Stimulated activated effector memory CD8-positive, alpha-beta T cell treated with anti-CD3 and anti-CD28 coated beads, Interleukin-12 subunit alpha, Interleukin-12 subunit beta, amount 100 ng/mL, for 72 hours (primary cell): ENCODE data around the gene SPRYD4.

Experiments
- ATAC-seq: fragments of 150-1000 bp; cut with Tn5 transposase; 2 replicates; pipeline ENCODE4 v1.10.0; 2021
- DNase-seq, 2 donors: peaks; one replicate each; pipeline ENCODE4 v3.0.0; 2021 to 2022; ENCODE audit warnings: low spot score in 2 of 2
- H3K27ac Mint-ChIP-seq: one replicate; pipeline ENCODE4 v1.8.0; 2022; ENCODE audit warnings: mild to moderate bottlenecking, mixed read lengths
- H3K36me3 Mint-ChIP-seq: one replicate; pipeline ENCODE4 v1.8.0; 2022; ENCODE audit warnings: mild to moderate bottlenecking, mixed read lengths
- H3K4me1 Mint-ChIP-seq: one replicate; pipeline ENCODE4 v1.8.0; 2022; ENCODE audit warnings: mixed read lengths
- H3K4me3 Mint-ChIP-seq: one replicate; pipeline ENCODE4 v1.8.0; 2022; ENCODE audit warnings: mild to moderate bottlenecking, mixed read lengths
- H3K9me3 Mint-ChIP-seq: one replicate; pipeline ENCODE4 v1.8.0; 2022; ENCODE audit warnings: mixed read lengths

The SPRYD4 gene

DNA sequence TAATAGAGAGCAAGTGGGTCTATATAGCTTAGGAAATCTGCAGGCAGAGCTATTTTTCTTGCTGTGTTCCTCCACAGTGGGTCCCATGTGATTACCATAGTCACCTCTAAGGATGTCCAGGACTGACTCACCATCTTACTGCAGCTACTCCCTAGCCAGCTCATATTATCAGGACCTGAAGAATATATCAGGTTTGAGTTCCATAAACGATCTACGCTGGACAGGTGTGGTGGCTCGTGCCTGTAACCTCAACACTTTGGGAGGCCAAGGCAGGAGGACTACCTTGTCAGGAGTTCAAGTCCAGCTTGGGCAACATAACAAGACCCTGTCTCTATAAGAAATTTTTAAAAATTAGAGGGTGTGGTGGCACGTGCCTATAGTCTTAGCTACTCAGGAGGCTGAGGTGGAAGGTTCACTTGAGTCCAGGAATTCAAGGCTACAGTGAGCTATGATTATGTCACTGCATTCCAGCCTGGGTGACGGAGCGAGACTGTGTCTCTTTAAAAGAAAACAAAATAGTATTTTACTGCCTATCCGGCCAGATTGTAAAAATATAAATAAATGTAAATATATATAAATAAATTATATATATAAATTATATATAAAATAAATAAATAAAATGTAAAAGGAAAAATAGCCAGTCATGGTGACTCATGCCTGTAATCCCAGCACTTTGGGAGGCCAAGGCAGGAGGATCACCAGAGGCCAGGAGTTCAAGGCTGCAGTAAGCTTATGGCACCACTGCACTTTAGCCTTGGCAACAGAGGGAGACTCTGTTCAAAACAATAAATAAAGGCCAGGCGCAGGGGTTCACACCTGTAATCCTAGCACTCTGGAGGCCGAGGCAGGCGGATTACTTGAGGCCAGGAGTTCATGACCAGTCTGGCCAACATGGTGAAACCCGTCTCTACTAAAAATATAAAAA, 6.9 kb upstream of the SPRYD4 start:
- DNase-seq (no peak), ATAC-seq (no peak)
- H3K27ac Mint-ChIP-seq, result no peak overlapping the region
- peaks cover 7% of the 10 kb centered on the region for H3K4me1 Mint-ChIP-seq
- no peaks in the 10 kb centered on the region for H3K36me3 Mint-ChIP-seq
- H3K4me3 Mint-ChIP-seq, result no peak overlapping the region
- H3K9me3 Mint-ChIP-seq, result no peaks in the 10 kb centered on the region

DNA sequence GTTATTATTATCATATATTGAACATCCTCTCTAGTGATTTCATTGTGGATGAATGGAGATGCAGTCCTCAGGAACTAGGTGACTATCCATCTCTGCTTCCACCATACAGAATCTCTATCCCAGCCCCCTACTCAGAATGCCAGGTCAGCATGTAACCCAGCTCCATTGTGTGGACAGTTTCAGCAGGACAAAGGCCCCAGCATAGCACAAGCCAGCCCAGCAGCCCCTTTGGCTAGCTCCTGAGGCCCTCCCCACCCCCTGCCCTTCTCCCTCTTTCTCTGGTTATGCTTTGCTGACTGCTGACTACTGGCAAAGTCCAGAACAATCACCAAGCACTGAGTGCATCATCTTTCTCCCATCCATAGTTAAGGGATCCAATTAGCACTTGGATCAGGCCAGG, 5.8 kb upstream of the SPRYD4 start:
- DNase-seq, result no peak
- Mint-ChIP-seq H3K9me3 (no peaks in the 10 kb centered on the region), H3K4me3 (no peak overlapping the region), H3K4me1 (peaks cover 7% of the 10 kb centered on the region), H3K27ac (no peak overlapping the region), H3K36me3 (no peaks in the 10 kb centered on the region)
- ATAC-seq, result no peak

GRCh38 chr12:56469007-56469930, 891 bp downstream of the SPRYD4 start:
- Mint-ChIP-seq H3K36me3 (peaks cover 53% of the 10 kb centered on the region), H3K4me3 (peak overlapping the region; percentile 94), H3K4me1 (peaks cover 25% of the 10 kb centered on the region), H3K27ac (peak overlapping the region; percentile 98), H3K9me3 (no peaks in the 10 kb centered on the region)
- ATAC-seq, result no peak
- peak in 1 of 2 donors; percentile 58 for DNase-seq

DNA sequence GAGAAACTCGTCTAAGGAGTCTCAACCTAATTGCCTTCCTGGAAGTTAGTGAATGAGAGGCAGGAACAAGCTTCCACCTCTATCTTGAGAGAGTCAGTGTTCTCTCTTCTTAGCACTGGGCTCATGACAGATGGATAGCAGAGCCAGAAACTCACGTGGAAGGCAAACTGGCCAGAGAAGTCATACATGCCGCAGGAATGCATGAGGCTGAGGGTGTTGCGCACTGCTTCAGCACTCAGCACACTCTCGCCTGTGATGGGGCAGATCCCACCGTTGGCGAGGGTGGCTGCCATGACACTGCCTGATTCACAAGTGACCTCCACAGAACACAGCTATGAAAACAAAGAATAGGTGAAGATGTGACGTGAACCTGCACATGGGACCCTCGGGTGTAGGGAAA, 6.0 kb downstream of the SPRYD4 start:
- DNase-seq (no peak), ATAC-seq (no peak)
- Mint-ChIP-seq H3K36me3 (peaks cover 39% of the 10 kb centered on the region), H3K4me3 (no peak overlapping the region), H3K9me3 (no peaks in the 10 kb centered on the region), H3K27ac (no peak overlapping the region), H3K4me1 (peaks cover 28% of the 10 kb centered on the region)

DNA sequence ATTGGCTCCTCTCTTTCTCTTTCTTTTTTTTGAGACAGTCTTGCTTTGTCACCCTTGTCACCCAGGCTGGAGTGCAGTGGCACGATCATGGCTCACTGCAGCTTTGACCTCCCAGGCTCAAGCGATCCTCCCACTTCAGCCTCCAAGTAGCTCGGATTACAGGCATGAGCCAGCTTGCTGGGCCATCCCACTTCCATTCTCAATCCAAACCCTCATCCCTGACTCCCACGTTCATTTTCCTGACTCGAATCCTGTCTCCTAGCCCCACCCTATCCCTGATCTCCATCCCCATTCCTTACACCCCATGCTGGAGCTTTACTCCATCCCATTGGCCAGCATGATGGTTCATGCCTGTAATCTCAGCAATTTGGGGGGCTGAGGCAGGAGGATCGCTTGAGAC, 7.8 kb downstream of the SPRYD4 start:
- H3K4me1 Mint-ChIP-seq, result peaks cover 23% of the 10 kb centered on the region
- ATAC-seq (no peak), DNase-seq (no peak)
- H3K9me3 Mint-ChIP-seq, result no peaks in the 10 kb centered on the region
- H3K4me3 Mint-ChIP-seq, result no peak overlapping the region
- peaks cover 27% of the 10 kb centered on the region for H3K36me3 Mint-ChIP-seq
- H3K27ac Mint-ChIP-seq, result no peak overlapping the region

DNA sequence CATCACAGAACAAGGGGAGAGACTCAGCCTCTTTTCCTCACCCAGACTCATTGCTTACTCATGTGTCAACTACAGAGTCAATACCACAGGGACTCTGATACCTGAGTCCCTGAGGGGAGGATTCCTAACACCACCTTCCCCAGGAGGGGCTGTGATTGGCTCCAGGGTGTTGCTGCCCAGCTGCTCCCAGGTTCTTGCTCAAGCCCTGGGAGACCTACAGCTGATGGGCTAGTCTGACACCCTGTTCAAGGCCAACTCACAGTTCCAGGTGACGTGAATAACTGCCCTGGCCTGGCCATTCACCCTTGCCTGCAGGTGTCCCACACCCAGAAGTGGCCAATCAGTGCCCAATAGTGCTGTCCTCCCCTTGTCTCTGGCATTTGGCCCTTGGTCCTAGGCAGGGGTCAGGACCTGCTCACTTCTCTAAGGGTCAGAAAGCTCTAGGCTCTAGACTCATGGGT, 8.6 kb downstream of the SPRYD4 start:
- peak overlapping the region; percentile 80 for H3K27ac Mint-ChIP-seq
- H3K9me3 Mint-ChIP-seq, result no peaks in the 10 kb centered on the region
- H3K4me3 Mint-ChIP-seq, result no peak overlapping the region
- ATAC-seq (no peak), DNase-seq (no peak)
- peaks cover 16% of the 10 kb centered on the region for H3K4me1 Mint-ChIP-seq
- peaks cover 22% of the 10 kb centered on the region for H3K36me3 Mint-ChIP-seq

DNA sequence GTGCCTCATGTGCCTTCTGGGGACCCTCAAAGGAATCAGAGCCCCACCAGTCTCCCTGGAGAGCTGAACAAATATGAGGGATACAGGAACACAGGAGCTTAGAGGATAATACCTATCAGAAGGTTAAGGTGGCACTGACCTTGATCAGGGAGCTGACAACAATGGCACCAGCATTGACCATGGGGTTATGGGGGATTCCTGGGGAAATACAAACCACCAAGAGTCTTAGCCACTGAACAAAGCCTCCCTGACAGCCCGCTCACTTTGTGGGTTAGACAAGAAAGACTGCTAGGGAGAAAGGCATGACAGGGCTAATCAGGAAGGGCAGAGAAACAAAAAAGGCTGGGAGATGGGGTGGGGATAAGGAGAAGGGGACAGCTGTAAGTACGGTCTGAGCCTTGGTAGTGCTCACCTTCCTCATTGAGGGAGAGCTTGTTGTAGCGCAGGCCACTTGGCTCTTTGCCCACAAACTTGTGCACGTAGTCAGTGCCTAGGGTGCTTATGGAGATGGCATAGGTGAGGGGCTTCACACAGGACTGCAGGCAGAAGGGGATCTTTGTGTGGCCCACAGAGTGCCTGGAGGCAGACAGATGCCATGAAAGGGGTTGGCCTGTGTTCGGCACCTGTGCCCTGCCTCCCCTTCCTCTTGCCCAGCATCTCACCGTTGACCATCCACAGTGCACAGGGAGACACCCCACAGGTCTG, 9.3 kb downstream of the SPRYD4 start:
- H3K27ac Mint-ChIP-seq, result peak overlapping the region; percentile 80
- H3K9me3 Mint-ChIP-seq, result no peaks in the 10 kb centered on the region
- H3K36me3 Mint-ChIP-seq, result peaks cover 17% of the 10 kb centered on the region
- ATAC-seq (no peak), DNase-seq (no peak)
- H3K4me1 Mint-ChIP-seq, result peaks cover 16% of the 10 kb centered on the region
- H3K4me3 Mint-ChIP-seq, result no peak overlapping the region

- no peak for ATAC-seq
- H3K4me1 Mint-ChIP-seq, result peaks cover 16% of the 10 kb centered on the region
- H3K4me3 Mint-ChIP-seq, result no peak overlapping the region
- no peak overlapping the region for H3K27ac Mint-ChIP-seq
- H3K9me3 Mint-ChIP-seq, result no peaks in the 10 kb centered on the region
- no peak for DNase-seq
- H3K36me3 Mint-ChIP-seq, result no peaks in the 10 kb centered on the region
Measured at GRCh38 chr12:56479625-56480024, 11.2 kb downstream of the SPRYD4 start.

GRCh38 chr12:56484566-56484965, 16.2 kb downstream of the SPRYD4 start:
- Mint-ChIP-seq H3K9me3 (peaks cover 2% of the 10 kb centered on the region), H3K36me3 (no peaks in the 10 kb centered on the region), H3K27ac (no peak overlapping the region), H3K4me3 (no peak overlapping the region), H3K4me1 (peaks cover 25% of the 10 kb centered on the region)
- DNase-seq (no peak), ATAC-seq (no peak)

GRCh38 chr12:56486694-56487093, 18.3 kb downstream of the SPRYD4 start:
- H3K27ac Mint-ChIP-seq, result no peak overlapping the region
- H3K4me1 Mint-ChIP-seq, result peaks cover 17% of the 10 kb centered on the region
- peak overlapping the region; percentile 84 for H3K4me3 Mint-ChIP-seq
- no peaks in the 10 kb centered on the region for H3K36me3 Mint-ChIP-seq
- no peak for DNase-seq
- no peak for ATAC-seq
- H3K9me3 Mint-ChIP-seq, result peaks cover 2% of the 10 kb centered on the region

GRCh38 chr12:56487448-56488040, 19.2 kb downstream of the SPRYD4 start:
- DNase-seq (no peak), ATAC-seq (peak; percentile 58)
- H3K4me3 Mint-ChIP-seq, result peak overlapping the region; percentile 84
- H3K4me1 Mint-ChIP-seq, result peaks cover 17% of the 10 kb centered on the region
- H3K27ac Mint-ChIP-seq, result peak overlapping the region; percentile 80
- H3K9me3 Mint-ChIP-seq, result peaks cover 2% of the 10 kb centered on the region
- H3K36me3 Mint-ChIP-seq, result no peaks in the 10 kb centered on the region

GRCh38 chr12:56488041-56488955, 19.9 kb downstream of the SPRYD4 start, which contains the start of gene GLS2:
Gene GLS2, minus strand, starts transcription at chr12:56488161. Its CDS starts 43 bp downstream, at chr12:56488118.
- peak within 1 kb of the TSS; percentile 80 for H3K27ac Mint-ChIP-seq
- peak within 1 kb of the TSS; percentile 84 for H3K4me3 Mint-ChIP-seq

DNA sequence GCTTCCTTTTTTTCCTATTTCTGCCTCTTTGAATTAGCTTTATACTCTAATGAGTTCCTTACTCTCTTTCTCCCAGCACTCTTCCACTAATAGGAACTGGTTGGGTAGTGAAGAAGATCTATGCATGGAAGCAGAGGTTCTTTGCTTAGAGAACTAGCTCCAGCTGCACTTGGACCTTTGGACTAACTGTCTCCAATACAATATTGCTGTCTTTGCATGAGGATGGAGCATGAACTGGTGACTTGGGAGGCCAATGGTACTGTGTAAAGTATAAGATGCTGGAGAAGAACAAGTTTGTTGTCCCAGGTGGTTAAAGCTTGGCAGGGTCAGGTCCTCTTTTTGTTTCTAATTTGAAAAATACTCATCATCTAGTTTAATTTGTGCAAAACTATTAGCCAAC, 22.0 kb downstream of the SPRYD4 start:
- no peaks in the 10 kb centered on the region for H3K36me3 Mint-ChIP-seq
- ATAC-seq (no peak), DNase-seq (no peak)
- H3K27ac Mint-ChIP-seq, result no peak overlapping the region
- peaks cover 17% of the 10 kb centered on the region for H3K4me1 Mint-ChIP-seq
- H3K4me3 Mint-ChIP-seq, result no peak overlapping the region
- H3K9me3 Mint-ChIP-seq, result peaks cover 2% of the 10 kb centered on the region

More at GRCh38 chr12:56488041-56488955, 19.9 kb downstream of the SPRYD4 start, which contains the start of gene GLS2:
- ATAC-seq (peak; percentile 97), DNase-seq (peak; percentile 51 to 81)
- Mint-ChIP-seq H3K4me1 (peaks cover 17% of the 10 kb centered on the region), H3K36me3 (no peaks in the 10 kb centered on the region), H3K9me3 (peaks cover 2% of the 10 kb centered on the region)
